Erythroblast (primary cell): ENCODE data around the gene LRP5.
"Not testable (repeated sequence)": the region's sequence is repeated elsewhere in the genome, so short reads cannot be mapped to it uniquely, and the experiment has no call there.

Experiments used
- DNase-seq, 2 experiments: peaks; one replicate each; lab custom pipeline; 2025; lab: John Stamatoyannopoulos, UW
- GATA1 ChIP-seq: IDR thresholded peaks from 2 replicates; pipeline ENCODE4 v1.6.1; 2011; ENCODE audit warnings: low read depth, mild to moderate bottlenecking, control low read depth, low read length, moderate library complexity
- POLR2A ChIP-seq: IDR thresholded peaks from 2 replicates; pipeline ENCODE4 v1.6.1; 2011; ENCODE audit warnings: mild to moderate bottlenecking, low read length

LRP5 gene

GRCh38 chr11:68459886-68460740, 147.7 kb downstream of the LRP5 start:
- TF ChIP-seq GATA1 (no peak), POLR2A (no peak)
- DNase-seq: peak; percentile 97 to 98

- DNase-seq: peak; percentile 63 to 75
- TF ChIP-seq POLR2A (peak; percentile 43), GATA1 (no peak)
Observed at GRCh38 chr11:68460741-68461574, 148.6 kb downstream of the LRP5 start, which contains the start of gene PPP6R3. Gene PPP6R3 (plus strand): TSS chr11:68460752. CDS start chr11:68537665, 76,913 bp downstream.

GRCh38 chr11:68461575-68461917, 149.2 kb downstream of the LRP5 start:
- TF ChIP-seq GATA1 (no peak), POLR2A (no peak)
- DNase-seq: peak in 1 of 2 experiments; percentile 47

- DNase-seq: no peak
Observed at GRCh38 chr11:68463714-68464113, 151.3 kb downstream of the LRP5 start.

GRCh38 chr11:68467201-68467834, 154.9 kb downstream of the LRP5 start:
- TF ChIP-seq GATA1 (no peak), POLR2A (no peak)
- DNase-seq: no peak

More at GRCh38 chr11:68463714-68464113, 151.3 kb downstream of the LRP5 start:
- no peak for TF ChIP-seq POLR2A
- no peak for TF ChIP-seq GATA1

- no peak for DNase-seq
- TF ChIP-seq GATA1 (no peak), POLR2A (no peak)
Observed at GRCh38 chr11:68468217-68468828, 155.9 kb downstream of the LRP5 start.

GRCh38 chr11:68469122-68469521, 156.7 kb downstream of the LRP5 start:
- peak in 1 of 2 experiments; percentile 19 for DNase-seq
- no peak for TF ChIP-seq GATA1
- TF ChIP-seq POLR2A: no peak

GRCh38 chr11:68469642-68470041, 157.3 kb downstream of the LRP5 start:
- TF ChIP-seq GATA1: no peak
- DNase-seq: no peak

GRCh38 chr11:68470304-68470811, 158.0 kb downstream of the LRP5 start:
- no peak for TF ChIP-seq GATA1
- no peak for TF ChIP-seq POLR2A
- DNase-seq: no peak

GRCh38 chr11:68471360-68472340, 159.3 kb downstream of the LRP5 start:
- no peak for TF ChIP-seq GATA1
- TF ChIP-seq POLR2A: no peak
- no peak for DNase-seq

GRCh38 chr11:68472778-68473177, 160.4 kb downstream of the LRP5 start:
- TF ChIP-seq POLR2A (no peak), GATA1 (no peak)
- no peak for DNase-seq

- no peak for DNase-seq
- TF ChIP-seq GATA1: no peak
- no peak for TF ChIP-seq POLR2A
Observed at GRCh38 chr11:68473693-68474092, 161.3 kb downstream of the LRP5 start.

- DNase-seq: not testable (repeated sequence)
Observed at GRCh38 chr11:68475626-68476025, 163.2 kb downstream of the LRP5 start.
